Measurements from ENCODE around the gene DAB1.

DNA sequence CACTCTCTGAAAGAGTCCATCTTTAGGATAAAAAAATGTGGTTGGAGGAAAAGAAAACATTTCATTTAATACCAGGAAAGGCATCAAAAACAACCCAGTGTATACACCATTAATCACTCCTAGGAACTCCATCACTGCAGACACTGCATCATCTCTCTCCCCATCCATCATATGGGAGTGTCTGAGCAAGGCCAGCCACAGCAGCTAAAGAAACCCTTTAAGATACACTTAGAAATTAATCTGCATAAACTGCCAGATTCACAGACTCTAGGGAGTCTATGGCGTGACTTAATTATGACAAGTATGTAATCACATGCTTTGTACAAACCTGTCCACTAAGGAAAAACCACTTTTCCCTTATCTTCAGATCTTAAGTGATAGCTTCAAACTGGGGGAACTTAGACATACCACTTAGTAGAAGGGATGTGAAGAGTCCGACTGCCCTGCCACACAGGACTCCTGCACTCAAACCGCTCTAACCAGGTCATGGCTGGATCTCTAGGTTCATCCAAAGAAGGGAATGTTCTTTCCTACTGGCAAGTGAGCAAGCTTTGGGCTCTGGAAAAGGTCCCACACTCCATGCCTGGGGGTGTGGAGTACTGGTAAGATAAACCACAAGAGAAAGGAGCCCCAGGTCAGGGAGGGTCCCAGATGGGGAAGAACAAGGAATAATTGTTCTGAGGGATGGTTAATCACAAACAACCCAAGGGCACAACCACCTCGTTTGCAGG is 397.1 kb downstream of the DAB1 start:
- TF ChIP-seq PKNOX1 (IDR thresholded peaks at IDR 0.05) (no peak), FOXM1 (IDR thresholded peaks at IDR 0.05; ENCODE audit: borderline replicate concordance) (no peak), SP1 (IDR thresholded peaks at IDR 0.05) (no peak), BHLHE40 (IDR thresholded peaks at IDR 0.05; ENCODE audit: borderline replicate concordance) (no peak), NFRKB (IDR thresholded peaks at IDR 0.05) (no peak), FOXA1 (IDR thresholded peaks at IDR 0.05) (no peak), ELF4 (IDR thresholded peaks at IDR 0.05) (no peak), TARDBP (IDR thresholded peaks at IDR 0.05) (no peak), ZNF384 (IDR thresholded peaks at IDR 0.05) (no peak), SUZ12 (IDR thresholded peaks at IDR 0.05) (no peak), FOXK2 (IDR thresholded peaks at IDR 0.05) (no peak), ARNT (IDR thresholded peaks at IDR 0.05) (no peak), HDGF (IDR thresholded peaks at IDR 0.05; ENCODE audit: borderline replicate concordance) (no peak)
